ENCODE data around the gene BCL11B.

Gene BCL11B

GRCh38 chr14:99271951-99272631, at the start of gene BCL11B:
Gene BCL11B, minus strand, starts transcription at chr14:99272197. Its CDS starts 979 bp downstream, at chr14:99271218.
- DNase-seq: peak; percentile 95
- Mint-ChIP-seq H3K27me3 (peaks cover 31% of the 10 kb centered on the region), H3K9me3 (no peaks in the 10 kb centered on the region), H3K4me3 (peak within 1 kb of the TSS; percentile 92), H3K36me3 (peaks cover 28% of the 10 kb centered on the region), H3K27ac (peak within 1 kb of the TSS; percentile 99), H3K4me1 (peaks cover 35% of the 10 kb centered on the region)
- CTCF ChIA-PET: interaction anchor here (0.6 to 1.5 kb wide), 10 partner anchors 36 to 1133 kb away, joined by 3 to 11 read pairs (median 4); no protein-coding TSS in a partner anchor

DNA sequence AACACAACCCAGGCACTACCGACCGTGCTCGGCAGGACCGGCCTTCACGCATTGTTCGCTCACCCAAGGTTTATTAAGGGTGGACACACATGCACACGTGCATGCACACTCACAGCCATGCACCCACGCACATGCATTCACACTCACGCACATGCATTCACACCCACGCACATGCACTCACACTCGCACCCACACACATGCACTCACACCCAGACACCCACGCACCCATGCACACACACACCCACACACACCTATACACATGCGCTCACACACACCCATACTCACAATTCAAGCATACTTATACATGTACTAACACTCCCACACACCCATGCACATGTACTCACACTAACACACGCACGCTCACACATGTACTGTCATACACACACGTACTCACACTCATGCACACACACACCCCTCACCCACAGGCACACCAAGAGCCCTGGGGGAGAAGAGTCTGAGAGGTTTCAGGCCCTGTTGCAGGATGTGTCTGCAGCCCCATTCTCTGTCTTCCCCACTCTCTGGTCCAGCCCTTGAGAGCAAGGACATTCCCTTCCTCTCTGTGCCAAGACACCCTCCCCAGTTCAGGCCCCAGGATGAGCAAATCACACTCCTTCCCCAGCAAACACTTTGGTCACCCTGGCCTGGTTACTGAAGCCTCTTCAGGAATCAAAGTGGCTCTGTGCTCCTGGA, 49.4 kb upstream of the BCL11B start:
- no peaks in the 10 kb centered on the region for H3K36me3 Mint-ChIP-seq
- H3K9me3 Mint-ChIP-seq: no peaks in the 10 kb centered on the region
- H3K4me3 Mint-ChIP-seq: no peak overlapping the region
- no peak overlapping the region for H3K27ac Mint-ChIP-seq
- H3K27me3 Mint-ChIP-seq: no peaks in the 10 kb centered on the region
- DNase-seq: no peak
- no peaks in the 10 kb centered on the region for H3K4me1 Mint-ChIP-seq
- CTCF ChIA-PET: interaction anchor here (1.1 to 1.4 kb wide), 2 partner anchors 17 to 95 kb away, joined by 3 to 4 read pairs; no protein-coding TSS in a partner anchor

DNA sequence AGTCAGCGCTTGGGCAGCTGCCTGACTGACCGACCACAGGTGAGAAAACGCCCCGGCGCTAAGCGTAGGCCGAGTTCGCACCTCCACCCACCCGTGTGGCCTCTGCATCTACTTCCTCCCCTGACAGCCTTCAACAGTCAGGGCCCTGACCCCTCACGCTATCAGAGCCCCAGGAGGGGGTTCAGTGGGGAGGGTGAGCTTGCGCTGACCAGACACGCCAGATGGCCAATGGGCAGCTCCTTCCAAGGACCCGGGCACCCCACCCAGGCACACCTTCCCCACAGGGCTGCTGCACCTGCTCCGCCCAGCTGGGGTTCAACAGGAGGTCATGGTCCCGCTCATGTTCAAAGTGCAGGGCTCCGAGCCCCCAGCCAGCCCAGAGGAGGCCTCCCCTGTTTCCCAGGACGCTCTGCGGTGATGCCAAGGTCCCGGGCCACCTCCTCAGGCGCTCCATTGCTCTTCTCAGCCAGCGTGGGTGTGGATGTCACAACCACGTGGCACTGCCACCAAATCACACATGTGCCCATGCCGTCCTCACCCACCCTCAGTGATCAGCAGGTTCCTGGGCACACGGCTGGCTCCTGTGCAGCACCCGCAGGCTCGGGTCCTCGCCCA, 48.7 kb upstream of the BCL11B start:
- Mint-ChIP-seq H3K4me3 (no peak overlapping the region), H3K4me1 (no peaks in the 10 kb centered on the region), H3K9me3 (no peaks in the 10 kb centered on the region), H3K27ac (no peak overlapping the region), H3K27me3 (no peaks in the 10 kb centered on the region), H3K36me3 (no peaks in the 10 kb centered on the region)
- DNase-seq: no peak
- CTCF ChIA-PET: interaction anchor here (0.9 to 2.2 kb wide), 15 partner anchors 9 to 95 kb away, joined by 3 to 28 read pairs (median 4); no protein-coding TSS in a partner anchor

- no peaks in the 10 kb centered on the region for H3K9me3 Mint-ChIP-seq
- no peaks in the 10 kb centered on the region for H3K27me3 Mint-ChIP-seq
- no peaks in the 10 kb centered on the region for H3K4me1 Mint-ChIP-seq
- H3K4me3 Mint-ChIP-seq: no peak overlapping the region
- H3K27ac Mint-ChIP-seq: no peak overlapping the region
- no peaks in the 10 kb centered on the region for H3K36me3 Mint-ChIP-seq
- CTCF ChIA-PET: interaction anchor here (0.6 to 2.2 kb wide), 19 partner anchors 8 to 961 kb away, joined by 3 to 28 read pairs (median 4); no protein-coding TSS in a partner anchor
- DNase-seq: peak; percentile 79
Measured at GRCh38 chr14:99320105-99320572, 48.1 kb upstream of the BCL11B start.

DNA sequence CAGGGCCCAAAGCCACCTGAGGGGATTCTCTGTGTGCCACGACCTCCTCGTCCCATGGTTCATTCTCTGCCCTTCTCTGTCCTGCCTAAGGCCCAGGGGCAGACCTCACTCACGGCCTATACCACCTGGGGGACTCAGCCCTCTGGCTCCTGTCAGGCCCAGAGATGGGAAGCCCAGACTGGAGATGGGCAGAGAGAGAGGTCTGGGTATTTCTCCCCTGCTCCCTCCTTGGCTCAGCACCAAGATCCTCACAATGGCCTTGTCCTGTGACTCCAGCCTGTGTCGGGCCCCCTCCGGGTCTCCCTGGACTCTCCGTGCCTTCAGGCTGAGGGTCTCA, 46.9 kb upstream of the BCL11B start:
- no peak overlapping the region for H3K4me3 Mint-ChIP-seq
- peaks cover 7% of the 10 kb centered on the region for H3K27me3 Mint-ChIP-seq
- no peaks in the 10 kb centered on the region for H3K36me3 Mint-ChIP-seq
- no peaks in the 10 kb centered on the region for H3K4me1 Mint-ChIP-seq
- no peaks in the 10 kb centered on the region for H3K9me3 Mint-ChIP-seq
- no peak overlapping the region for H3K27ac Mint-ChIP-seq
- DNase-seq: no peak
- CTCF ChIA-PET: interaction anchor here (1.1 to 2.2 kb wide), 2 partner anchors 42 to 97 kb away, joined by 3 to 28 read pairs; no protein-coding TSS in a partner anchor

DNA sequence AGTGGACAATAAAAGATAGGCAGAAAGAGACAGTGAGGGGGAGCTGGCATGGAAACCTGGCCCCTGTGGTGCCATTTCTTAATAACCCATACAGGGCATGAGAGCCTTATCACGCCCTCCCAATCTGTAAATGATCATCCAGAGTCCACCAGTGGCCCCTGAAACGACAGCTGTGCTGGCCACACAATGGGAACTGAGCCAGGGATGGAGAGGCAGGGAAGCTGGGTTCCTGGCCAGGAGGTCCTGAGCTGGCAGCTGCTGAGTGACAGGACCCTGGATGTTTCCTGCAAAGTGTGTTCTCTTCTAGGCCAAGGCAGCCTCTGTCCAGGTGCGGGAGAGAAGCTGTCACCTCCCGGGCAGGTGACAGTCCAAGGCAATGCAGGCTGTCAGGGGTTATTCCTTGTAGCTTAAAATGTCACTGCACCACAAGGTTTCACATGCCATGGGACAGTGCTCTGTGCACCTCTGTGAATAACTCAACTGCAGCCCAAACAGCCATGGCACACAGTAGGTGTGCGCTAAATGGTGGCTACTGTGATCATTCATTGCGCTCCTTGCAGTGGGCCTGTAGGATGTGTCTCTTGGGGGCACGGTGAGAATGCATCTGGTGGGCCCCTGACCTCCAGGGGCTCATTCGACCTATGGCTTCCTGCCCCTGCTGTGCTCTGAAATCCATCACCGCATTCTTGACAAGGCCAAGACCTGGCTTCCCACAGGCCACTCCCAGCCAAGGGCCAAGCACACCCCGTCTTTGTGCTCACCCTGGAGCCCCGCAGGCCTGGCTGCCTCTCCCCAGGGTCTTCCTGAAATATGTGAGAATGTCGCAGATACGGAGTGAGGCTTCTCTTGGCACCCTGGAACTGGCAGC, 46.3 kb upstream of the BCL11B start:
- Mint-ChIP-seq H3K36me3 (no peaks in the 10 kb centered on the region), H3K9me3 (no peaks in the 10 kb centered on the region), H3K27ac (peak overlapping the region; percentile 54), H3K27me3 (peaks cover 10% of the 10 kb centered on the region), H3K4me1 (no peaks in the 10 kb centered on the region), H3K4me3 (no peak overlapping the region)
- CTCF ChIA-PET: interaction anchor here (0.6 to 2.2 kb wide), 2 partner anchors 97 to 1611 kb away, joined by 3 to 28 read pairs; no protein-coding TSS in a partner anchor
- DNase-seq: no peak

- Mint-ChIP-seq H3K4me3 (no peak overlapping the region), H3K4me1 (no peaks in the 10 kb centered on the region), H3K9me3 (no peaks in the 10 kb centered on the region), H3K36me3 (no peaks in the 10 kb centered on the region), H3K27me3 (peaks cover 14% of the 10 kb centered on the region), H3K27ac (no peak overlapping the region)
- no peak for DNase-seq
- CTCF ChIA-PET: no interaction called here
Measured at GRCh38 chr14:99317231-99318090, 45.5 kb upstream of the BCL11B start.

GRCh38 chr14:99316281-99317163, 44.5 kb upstream of the BCL11B start:
- Mint-ChIP-seq H3K36me3 (no peaks in the 10 kb centered on the region), H3K27me3 (peaks cover 23% of the 10 kb centered on the region), H3K27ac (no peak overlapping the region), H3K9me3 (no peaks in the 10 kb centered on the region), H3K4me1 (no peaks in the 10 kb centered on the region), H3K4me3 (no peak overlapping the region)
- no peak for DNase-seq
- CTCF ChIA-PET: no interaction called here

DNA sequence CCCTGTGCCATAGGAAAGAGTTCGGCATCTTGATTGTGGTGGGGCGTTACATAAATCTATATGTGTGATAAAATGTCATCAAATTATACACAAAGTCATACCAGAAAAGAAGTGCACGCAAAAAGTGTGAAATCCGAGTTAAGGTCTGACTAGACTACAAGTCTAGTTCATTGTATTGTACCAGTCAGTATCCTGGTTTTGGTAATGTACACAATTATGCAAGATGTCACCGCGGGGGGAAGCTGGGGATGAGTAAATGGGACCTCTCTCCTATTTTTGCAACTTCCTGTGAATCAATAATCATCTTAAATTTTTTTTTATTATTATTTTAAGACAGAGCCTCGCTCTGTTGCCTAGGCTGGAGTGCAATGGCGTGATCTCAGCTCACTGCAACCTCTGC, 43.2 kb upstream of the BCL11B start:
- Mint-ChIP-seq H3K4me1 (no peaks in the 10 kb centered on the region), H3K4me3 (no peak overlapping the region), H3K27me3 (peaks cover 31% of the 10 kb centered on the region), H3K36me3 (no peaks in the 10 kb centered on the region), H3K27ac (no peak overlapping the region), H3K9me3 (peaks cover 2% of the 10 kb centered on the region)
- no peak for DNase-seq
- CTCF ChIA-PET: no interaction called here

- Mint-ChIP-seq H3K9me3 (peaks cover 2% of the 10 kb centered on the region), H3K4me3 (no peak overlapping the region), H3K36me3 (no peaks in the 10 kb centered on the region), H3K4me1 (no peaks in the 10 kb centered on the region), H3K27me3 (peaks cover 31% of the 10 kb centered on the region), H3K27ac (no peak overlapping the region)
- DNase-seq: no peak
- CTCF ChIA-PET: no interaction called here
Measured at GRCh38 chr14:99314623-99315022, 42.6 kb upstream of the BCL11B start.

DNA sequence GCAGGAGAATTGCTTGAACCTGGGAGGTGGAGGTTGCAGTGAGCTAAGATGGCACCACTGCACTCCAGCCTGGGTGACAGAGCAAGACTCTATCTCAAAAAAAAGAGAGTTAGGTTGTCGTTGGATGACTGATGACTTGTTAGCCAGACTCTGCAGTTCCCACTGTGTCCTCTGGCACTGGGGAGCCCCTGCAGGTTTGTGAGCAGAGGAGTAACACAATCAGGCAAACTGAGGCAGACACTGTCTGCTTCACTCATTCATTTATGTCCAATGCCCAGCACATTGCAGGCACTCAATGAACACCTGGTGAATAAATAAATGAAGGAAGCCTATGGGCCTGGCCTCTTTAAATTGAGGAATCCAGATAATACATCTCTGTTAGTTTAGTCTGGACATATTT, 41.2 kb upstream of the BCL11B start:
- Mint-ChIP-seq H3K27me3 (peaks cover 35% of the 10 kb centered on the region), H3K27ac (no peak overlapping the region), H3K4me3 (no peak overlapping the region), H3K9me3 (peaks cover 2% of the 10 kb centered on the region), H3K36me3 (no peaks in the 10 kb centered on the region), H3K4me1 (no peaks in the 10 kb centered on the region)
- CTCF ChIA-PET: no interaction called here
- DNase-seq: no peak

GRCh38 chr14:99312106-99312505, 40.1 kb upstream of the BCL11B start:
- CTCF ChIA-PET: interaction anchor here (1.2 kb wide), 1 partner anchor 8 kb away, joined by 3 read pairs; no protein-coding TSS in a partner anchor
- H3K36me3 Mint-ChIP-seq: no peaks in the 10 kb centered on the region
- H3K4me3 Mint-ChIP-seq: no peak overlapping the region
- DNase-seq: no peak
- no peak overlapping the region for H3K27ac Mint-ChIP-seq
- H3K4me1 Mint-ChIP-seq: no peaks in the 10 kb centered on the region
- H3K9me3 Mint-ChIP-seq: peaks cover 2% of the 10 kb centered on the region
- H3K27me3 Mint-ChIP-seq: peaks cover 39% of the 10 kb centered on the region

Data from activated naive CD4-positive, alpha-beta T cell treated with anti-CD3 and anti-CD28 coated beads, Interleukin-2, amount 10 ng/mL, durations not matched to agents 7 days and 5 days (primary cell).